Panc1 (cell line): ENCODE results near the gene AMPH. TPM values are rescaled to one million over a fixed set of nuclear protein-coding genes. Genes with fewer than 3 reads are reported as not detected.
"Not testable (repeated sequence)": the region's sequence is repeated elsewhere in the genome, so short reads cannot be mapped to it uniquely, and the experiment has no call there.

ENCODE experiments used
- ATAC-seq: fragments of 200-7000 bp; cut with Tn5 transposase; 2 replicates; pipeline ENCODE4 v1.9.1; 2020; ENCODE audit warnings: mild to moderate bottlenecking, moderate library complexity
- BruUV-seq: library from RNA; stranded (reverse); fragments of 400-500 nt; replicated peaks from 2 replicates; lab custom pipeline; 2021; lab: Mats Ljungman, UMichigan
- CTCF ChIA-PET: fragments of 300-600 bp; sonication (Branson Sonifier 250); formaldehyde crosslinking; loops from one replicate; lab custom pipeline; 2022; ENCODE audit warnings: antibody characterized with exemption; lab: Charles Lee
- POLR2A ChIA-PET: fragments of 300-600 bp; sonication (Branson Sonifier 250); formaldehyde crosslinking; loops from one replicate; lab custom pipeline; 2022; ENCODE audit warnings: antibody characterized with exemption; lab: Charles Lee
- DNase-seq: peaks from one replicate; pipeline ENCODE4 v3.0.0-alpha.2; 2010; ENCODE audit warnings: low read depth, low spot score
- H3K27ac ChIP-seq: 2 replicates; pipeline ENCODE4 v1.5.1; 2011; ENCODE audit warnings: mild to moderate bottlenecking, low read length, inconsistent platforms
- H3K27me3 ChIP-seq: fragments of 200-500 bp; sonication (Bioruptor generic); 2 replicates; pipeline ENCODE4 v1.6.0; 2014; ENCODE audit warnings: low read length, inconsistent platforms; ENCODE audit not compliant: control insufficient read depth, insufficient read depth
- H3K36me3 ChIP-seq: fragments of 200-500 bp; sonication (Bioruptor generic); 2 replicates; pipeline ENCODE4 v1.5.1; 2014; ENCODE audit warnings: inconsistent platforms, mild to moderate bottlenecking, low read length, moderate library complexity; ENCODE audit not compliant: control insufficient read depth, insufficient read depth
- H3K4me1 ChIP-seq: 2 replicates; pipeline ENCODE4 v1.5.1; 2011; ENCODE audit warnings: inconsistent platforms, mild to moderate bottlenecking, low read length, moderate library complexity; ENCODE audit not compliant: control insufficient read depth, insufficient read depth
- H3K4me3 ChIP-seq, 2 experiments: 2 replicates each; pipeline ENCODE4 v1.5.1; 2011 to 2012; ENCODE audit warnings: low read depth in 2 of 2, low read length in 2 of 2, mild to moderate bottlenecking in 2 of 2, inconsistent platforms in 1 of 2, moderate library complexity in 1 of 2
- H3K9me3 ChIP-seq: fragments of 200-500 bp; sonication (Bioruptor generic); 2 replicates; pipeline ENCODE4 v1.5.1; 2014; ENCODE audit warnings: low read depth, mild to moderate bottlenecking, inconsistent platforms, low read length, moderate library complexity; ENCODE audit not compliant: control insufficient read depth, insufficient read depth
- CTCF ChIP-seq: fragments of 450-650 bp; IDR thresholded peaks from 2 replicates; pipeline ENCODE4 v1.5.1; 2017; ENCODE audit warnings: mild to moderate bottlenecking
- POLR2AphosphoS5 ChIP-seq: IDR thresholded peaks from 2 replicates; pipeline ENCODE4 v1.6.1; 2012; ENCODE audit warnings: mild to moderate bottlenecking, low read depth, low read length, moderate library complexity
- REST ChIP-seq, 2 experiments: IDR thresholded peaks; 2 replicates each; pipeline ENCODE4 v1.6.1; 2011 to 2012; ENCODE audit warnings: low read depth in 2 of 2, control low read depth in 1 of 2, low read length in 1 of 2, mild to moderate bottlenecking in 1 of 2, moderate library complexity in 1 of 2; ENCODE audit not compliant: insufficient read depth in 1 of 2
- SIN3A ChIP-seq: IDR thresholded peaks from 2 replicates; pipeline ENCODE4 v1.6.1; 2012; ENCODE audit warnings: low read depth, mild to moderate bottlenecking, low read length, moderate library complexity, borderline replicate concordance; ENCODE audit not compliant: insufficient read depth
- TCF7L2 ChIP-seq: IDR thresholded peaks from 2 replicates; pipeline ENCODE4 v1.6.1; 2011; ENCODE audit warnings: mild to moderate bottlenecking, low read depth, low read length, inconsistent platforms
- in situ Hi-C: cut with HindIII; loops from 2 replicates; pipeline ENCODE4 v1.10.0; 2016; ENCODE audit warnings: low sequenced_read_pairs, low pct_unique_long_range_greater_than_20kb
- intact Hi-C: fragments of 100-400 bp; cut with micrococcal nuclease; formaldehyde crosslinking; loops from one replicate; pipeline ENCODE4 v1.10.0; 2022; ENCODE audit not compliant: unreplicated experiment
- total RNA-seq: library from RNA; stranded (reverse); gene quantifications from one replicate; pipeline ENCODE4 v1.2.1, GENCODE V29; 2021; ENCODE audit not compliant: unreplicated experiment

The AMPH gene
- total RNA-seq, 1 experiment from 2014 or later, result not detected

GRCh38 chr7:38360776-38361175 is 270.4 kb downstream of the AMPH start:
- no peaks in the 10 kb centered on the region for H3K9me3 ChIP-seq
- POLR2A ChIA-PET, result no interaction called here
- TF ChIP-seq POLR2AphosphoS5, result no peak
- TF ChIP-seq REST (IDR thresholded peaks at IDR 0.05; ENCODE audit: insufficient read depth in 1 of 2, low read depth in 2 of 2, low read length in 1 of 2), result no peak
- TF ChIP-seq CTCF, result no peak
- TF ChIP-seq SIN3A, result no peak
- no peak for TF ChIP-seq TCF7L2
- no peak for DNase-seq
- H3K4me1 ChIP-seq, result no peaks in the 10 kb centered on the region
- intact Hi-C loops, result no loop called here
- H3K4me3 ChIP-seq, result no peak overlapping the region
- no peak for ATAC-seq
- no peak overlapping the region for H3K27ac ChIP-seq
- in situ Hi-C loops, result no loop called here
- no peaks in the 10 kb centered on the region for H3K36me3 ChIP-seq
- CTCF ChIA-PET, result no interaction called here
- H3K27me3 ChIP-seq, result no peaks in the 10 kb centered on the region
- BruUV-seq, result no TSS peak

GRCh38 chr7:38359071-38359601 is 272.0 kb downstream of the AMPH start:
- peak; percentile 92 for ATAC-seq
- BruUV-seq, H3K9me3 ChIP-seq, H3K4me1 ChIP-seq, H3K27ac ChIP-seq, H3K36me3 ChIP-seq, H3K4me3 ChIP-seq, in situ Hi-C loops, H3K27me3 ChIP-seq, intact Hi-C loops, POLR2A ChIA-PET, DNase-seq: not testable (repeated sequence)
- peak; percentile 92 for TF ChIP-seq CTCF
- CTCF ChIA-PET, result interaction anchor here (0.6 to 1.3 kb wide), 6 partner anchors 10 to 143 kb away, joined by 3 to 12 read pairs (median 4); no protein-coding TSS in a partner anchor

GRCh38 chr7:38358273-38358831 is 272.8 kb downstream of the AMPH start:
- in situ Hi-C loops, H3K36me3 ChIP-seq, H3K9me3 ChIP-seq, POLR2A ChIA-PET, DNase-seq, H3K27ac ChIP-seq, H3K4me3 ChIP-seq, H3K27me3 ChIP-seq, intact Hi-C loops, H3K4me1 ChIP-seq, BruUV-seq, ATAC-seq: not testable (repeated sequence)
- CTCF ChIA-PET, result interaction anchor here (0.6 to 1.3 kb wide), 5 partner anchors 11 to 23 kb away, joined by 3 to 12 read pairs (median 5); no protein-coding TSS in a partner anchor
